Large intestine (tissue), 3 donors: ENCODE results near the gene PRM3. TPM values are rescaled to one million over a fixed set of nuclear protein-coding genes. Genes with fewer than 3 reads are reported as not detected.

Source experiments
- DNase-seq, 2 donors: peaks; one replicate each; pipeline versions ENCODE4 v3.0.0 to v3.0.0-alpha.2; 2013
- H3K27ac ChIP-seq: one replicate; pipeline ENCODE4 v1.5.1; 2013; ENCODE audit warnings: low read length
- H3K27me3 ChIP-seq: 2 replicates; pipeline ENCODE4 v1.6.1; 2013; ENCODE audit warnings: low read length; ENCODE audit not compliant: control insufficient read depth, insufficient read depth
- H3K36me3 ChIP-seq: 2 replicates; pipeline ENCODE4 v1.6.1; 2013; ENCODE audit warnings: low read length; ENCODE audit not compliant: control insufficient read depth, insufficient read depth
- H3K4me1 ChIP-seq: one replicate; pipeline ENCODE4 v1.6.1; 2013; ENCODE audit warnings: low read length; ENCODE audit not compliant: control insufficient read depth, insufficient read depth
- H3K4me3 ChIP-seq: one replicate; pipeline ENCODE4 v1.5.1; 2013; ENCODE audit warnings: low read length
- H3K9me3 ChIP-seq: one replicate; pipeline ENCODE4 v1.6.1; 2013; ENCODE audit warnings: mild to moderate bottlenecking, low read depth, low read length, moderate library complexity; ENCODE audit not compliant: control insufficient read depth
- WGBS: methylation state at CpG from one replicate; pipeline ENCODE4 v1.1.5; 2013; ENCODE audit warnings: low lambda C conversion rate; ENCODE audit not compliant: insufficient coverage; 5-methylcytosine and 5-hydroxymethylcytosine counted together
- polyA plus RNA-seq: library from polyadenylated mRNA; unstranded; fragments of 120-200 nt; gene quantifications from one replicate; pipeline ENCODE4 v1.2.1, GENCODE V29; 2013

Gene PRM3
- polyA plus RNA-seq, 1 donor = not detected

DNA sequence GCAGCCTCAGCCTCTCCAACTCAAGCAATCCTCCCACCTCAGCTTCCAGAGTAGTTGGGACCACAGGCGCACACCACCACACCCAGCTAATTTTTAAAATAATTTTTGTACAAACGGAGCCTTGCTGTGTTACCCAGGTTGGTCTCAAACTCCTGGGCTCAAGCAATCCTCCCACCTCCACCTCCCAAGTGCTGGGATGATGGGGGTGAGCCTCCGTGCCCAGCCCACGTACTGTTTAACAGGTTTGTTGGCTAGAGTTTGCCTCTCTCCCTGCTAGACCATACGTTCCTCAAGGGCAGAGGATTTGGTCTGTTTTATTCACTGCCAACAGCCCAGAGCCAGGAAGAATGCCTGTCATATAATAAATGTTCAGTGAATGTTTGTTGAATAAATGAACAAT is 44.0 kb downstream of the PRM3 start:
- Histone ChIP-seq H3K9me3 (no peaks in the 10 kb centered on the region), H3K27ac (no peak overlapping the region), H3K36me3 (no peaks in the 10 kb centered on the region), H3K27me3 (peaks cover 4% of the 10 kb centered on the region), H3K4me3 (no peak overlapping the region), H3K4me1 (peaks cover 4% of the 10 kb centered on the region)
- no CpG with 5 or more reads among the region's 5 CpGs for WGBS
- DNase-seq = no peak

DNA sequence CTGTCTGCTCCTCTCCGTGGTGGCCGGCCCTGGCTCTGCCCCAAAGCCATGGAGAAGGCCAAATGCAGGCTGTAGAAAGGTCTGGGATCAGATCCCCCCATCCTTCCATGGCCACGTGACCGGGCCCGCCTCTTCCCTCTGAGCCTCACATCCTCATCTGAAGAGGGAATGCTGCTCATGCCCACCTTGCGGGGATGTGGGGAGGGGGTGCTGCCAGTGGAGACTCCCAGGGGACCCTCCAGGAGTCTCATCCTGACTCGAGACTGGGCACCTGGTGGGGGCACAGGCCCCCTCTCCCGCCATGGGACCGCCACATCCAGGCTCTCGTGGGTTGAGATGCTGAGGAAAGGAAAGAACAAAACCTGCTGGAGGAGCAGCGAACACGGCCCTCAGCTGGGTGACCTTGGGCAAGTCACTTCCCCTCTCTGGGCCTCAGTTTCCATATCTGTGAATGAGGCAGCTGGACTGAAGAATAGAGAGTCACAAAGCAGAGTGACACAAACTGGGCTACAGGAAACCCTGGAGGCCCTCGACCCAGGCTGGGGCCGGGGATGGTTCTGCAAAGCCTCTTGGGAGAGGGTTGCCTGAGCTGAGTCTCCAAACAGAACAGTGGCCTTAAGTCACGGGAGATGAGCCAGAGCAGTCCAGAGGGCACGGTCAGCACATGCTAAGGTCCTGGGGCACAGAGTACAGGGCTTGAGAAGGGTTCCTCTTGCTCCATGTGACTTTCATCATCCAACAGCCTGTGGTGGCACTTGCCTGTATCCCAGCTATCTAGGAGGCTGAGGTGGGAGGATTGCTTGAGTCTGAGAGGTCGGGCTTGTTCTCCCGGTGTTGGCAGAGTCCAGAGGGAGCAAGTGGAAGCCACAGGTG is 47.5 kb downstream of the PRM3 start:
- Histone ChIP-seq H3K27me3 (peaks cover 5% of the 10 kb centered on the region), H3K36me3 (no peaks in the 10 kb centered on the region), H3K4me1 (no peaks in the 10 kb centered on the region), H3K9me3 (no peaks in the 10 kb centered on the region), H3K4me3 (no peak overlapping the region), H3K27ac (no peak overlapping the region)
- no peak for DNase-seq
- no CpG with 5 or more reads among the region's 18 CpGs for WGBS

DNA sequence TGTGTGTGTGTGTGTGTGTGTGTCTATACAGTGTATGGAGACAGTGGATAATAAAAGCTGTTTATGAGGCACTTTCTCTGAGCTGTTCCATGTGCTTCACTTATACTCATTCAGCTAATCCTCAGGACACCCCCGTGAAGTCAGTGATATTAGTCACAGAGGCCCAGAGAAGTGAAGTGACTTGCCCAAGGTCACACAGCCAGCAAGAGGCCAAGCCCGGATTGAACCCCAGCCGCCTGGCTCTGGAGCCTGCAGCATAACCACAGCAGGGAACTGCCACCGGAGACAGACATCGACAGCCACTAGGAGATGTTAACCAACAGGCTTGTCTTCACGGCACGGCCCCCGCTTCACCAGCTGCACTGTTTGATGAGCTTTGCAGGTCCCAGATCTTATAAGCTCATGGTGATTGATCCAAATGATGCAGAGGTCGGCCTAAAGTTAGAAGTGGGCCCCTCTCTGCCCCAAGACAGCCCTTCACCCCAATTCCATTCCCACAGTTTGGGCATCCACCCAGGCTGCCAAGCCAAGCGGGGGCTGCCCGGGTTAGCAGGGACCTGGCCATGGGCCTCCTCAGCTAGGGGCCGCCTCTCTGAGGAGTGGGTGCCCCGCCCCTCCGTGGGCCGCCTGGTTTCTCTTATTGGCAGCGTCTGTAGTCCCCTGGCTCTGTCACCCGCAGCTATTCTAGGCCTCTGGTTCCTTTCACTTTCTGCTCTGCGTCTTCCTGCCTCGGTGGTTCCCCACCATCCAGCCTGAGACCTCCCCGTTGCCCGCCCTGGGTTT is 48.3 kb downstream of the PRM3 start:
- Histone ChIP-seq H3K36me3 (no peaks in the 10 kb centered on the region), H3K27ac (no peak overlapping the region), H3K9me3 (no peaks in the 10 kb centered on the region), H3K4me1 (no peaks in the 10 kb centered on the region), H3K4me3 (no peak overlapping the region), H3K27me3 (peaks cover 5% of the 10 kb centered on the region)
- no peak for DNase-seq
- 60% methylated on average over 2 of the region's 21 CpGs for WGBS

DNA sequence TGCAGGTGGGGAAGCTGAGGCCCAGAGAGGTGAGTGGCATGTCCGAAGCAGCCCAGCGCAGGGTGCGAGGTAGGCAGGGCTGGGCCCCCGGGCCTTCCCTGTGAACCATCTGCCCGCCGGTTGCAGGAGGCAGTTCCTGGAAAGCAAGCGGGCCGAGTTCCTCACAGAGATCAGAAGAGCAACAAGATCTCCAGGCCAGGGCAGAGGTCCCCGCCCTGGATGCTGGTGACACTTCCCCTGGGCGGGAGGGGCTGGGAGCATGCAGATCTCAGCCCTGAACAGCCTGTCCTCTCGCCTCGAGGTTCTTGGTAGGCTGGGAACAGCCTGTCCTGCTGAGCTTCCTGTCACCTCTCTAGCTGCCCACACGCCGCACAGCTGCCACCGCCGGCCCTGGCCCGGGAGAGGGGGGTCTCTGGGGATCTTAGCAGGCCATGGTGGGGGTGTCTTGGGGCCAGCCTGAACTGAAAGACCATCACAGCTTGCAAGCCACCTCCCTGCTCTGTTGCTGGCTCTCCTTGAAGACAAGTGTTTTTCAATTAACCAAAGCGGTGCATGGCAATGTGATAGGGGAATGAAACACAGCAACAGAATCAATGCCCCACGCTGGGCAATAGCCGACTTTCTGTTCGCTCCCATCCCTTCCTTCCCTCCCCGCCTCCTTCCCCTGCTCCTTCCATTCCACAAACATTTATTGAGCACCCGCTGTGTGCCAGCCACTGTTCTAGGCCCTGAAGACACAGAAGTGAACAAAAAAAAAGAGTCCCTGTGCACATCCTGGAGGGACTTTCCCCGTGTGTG is 49.1 kb downstream of the PRM3 start:
- no peak overlapping the region for H3K27ac ChIP-seq
- H3K27me3 ChIP-seq = peaks cover 5% of the 10 kb centered on the region
- no peak for DNase-seq
- H3K36me3 ChIP-seq = no peaks in the 10 kb centered on the region
- no peaks in the 10 kb centered on the region for H3K4me1 ChIP-seq
- H3K9me3 ChIP-seq = no peaks in the 10 kb centered on the region
- no CpG with 5 or more reads among the region's 24 CpGs for WGBS
- H3K4me3 ChIP-seq = no peak overlapping the region

Other genes with a start within 250 kb of the PRM3 start
- gene SOCS1, start 17.4 kb downstream of the PRM3 start, polyA plus RNA-seq = 2.9 TPM
- gene TNP2, start 4.3 kb downstream of the PRM3 start, polyA plus RNA-seq = not detected
- not detected for gene PRM2, start 2.9 kb upstream of the PRM3 start, polyA plus RNA-seq
- not detected for gene PRM1, start 7.7 kb upstream of the PRM3 start, polyA plus RNA-seq
- gene RMI2, start 71.8 kb upstream of the PRM3 start, polyA plus RNA-seq = 12.4 TPM